CD4-positive, alpha-beta T cell treated with Interleukin-21 for 1 hour (primary cell): ENCODE measurements around the gene AKAP5.

ENCODE experiments used
- DNase-seq: peaks from one replicate; pipeline ENCODE4 v3.0.0-alpha.2; 2020

The AKAP5 gene

GRCh38 chr14:64461221-64461620 lies 4.1 kb upstream of the AKAP5 start:
- no peak for DNase-seq

DNA sequence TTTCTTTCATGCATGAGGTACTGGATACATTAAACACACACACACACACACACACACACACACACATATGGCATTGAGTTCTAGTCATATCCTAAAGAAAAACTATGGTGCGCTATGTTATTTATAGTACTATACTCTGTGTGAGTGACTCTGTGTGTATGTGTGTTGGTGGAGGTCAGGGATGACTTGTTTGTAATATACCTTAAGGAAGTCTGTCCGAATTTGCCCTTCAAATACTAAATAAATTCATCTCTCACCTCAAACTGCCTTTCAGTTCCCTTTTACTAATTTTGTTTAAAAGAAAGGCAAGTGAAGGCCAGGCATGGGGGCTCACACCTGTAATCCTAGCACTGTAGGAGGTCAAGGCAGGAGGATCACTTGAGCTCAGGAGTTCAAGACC lies 2.1 kb upstream of the AKAP5 start:
- no peak for DNase-seq

DNA sequence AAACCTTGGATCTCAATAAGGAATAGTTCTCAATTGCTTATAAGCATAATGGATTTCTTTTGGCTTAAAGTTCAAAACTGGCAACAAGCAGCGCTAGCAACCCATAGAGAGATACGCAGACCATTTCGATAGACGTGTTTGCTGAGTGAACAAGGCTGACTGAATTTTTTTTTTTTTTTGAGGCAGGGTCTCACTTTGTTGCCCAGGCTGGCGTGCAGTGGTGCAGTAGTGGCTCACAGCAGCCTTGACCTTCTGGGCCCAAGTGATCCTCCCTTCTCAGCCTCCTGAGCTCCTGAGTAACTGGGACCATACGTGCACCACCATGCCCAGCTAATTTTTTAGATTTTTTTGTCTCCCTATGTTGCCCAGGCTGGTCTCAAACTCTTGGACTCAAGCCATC lies 1.4 kb upstream of the AKAP5 start:
- DNase-seq, result no peak

GRCh38 chr14:64464651-64465050 lies 648 bp upstream of the AKAP5 start:
- no peak for DNase-seq

DNA sequence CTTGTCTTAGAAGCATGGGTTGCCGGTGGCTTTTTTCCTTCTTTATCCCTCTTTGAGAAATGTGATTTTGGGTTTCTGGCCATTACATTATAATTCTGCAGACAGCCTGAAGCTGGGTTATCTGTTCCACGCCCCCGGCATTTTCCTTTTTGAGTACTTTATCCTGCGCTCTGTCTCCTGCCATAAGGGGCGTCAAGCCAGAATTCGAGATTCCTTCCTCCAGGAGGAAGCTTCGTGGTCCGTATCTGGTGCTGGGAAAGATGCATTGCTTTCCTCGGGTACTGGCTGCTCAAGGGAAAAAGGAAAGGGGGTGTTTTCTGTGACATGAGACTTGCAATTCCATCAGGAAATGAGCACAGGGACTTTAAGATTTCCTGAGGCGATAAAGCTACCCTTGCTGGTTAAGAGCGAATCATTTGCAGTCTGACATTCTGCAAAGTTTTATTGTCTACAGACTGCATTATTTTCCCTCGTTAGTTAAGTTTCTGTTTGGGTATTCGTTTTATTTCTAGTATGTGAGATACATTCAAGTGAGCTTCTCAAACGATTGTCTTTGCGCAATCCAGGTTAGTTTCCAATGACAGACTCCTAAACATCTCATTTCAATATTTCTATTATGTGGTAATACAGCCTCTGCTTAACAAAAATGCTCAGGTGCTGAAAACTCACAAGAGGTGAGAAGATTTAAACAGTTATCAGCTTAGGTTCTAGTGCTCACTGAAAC lies 694 bp downstream of the AKAP5 start:
- no peak for DNase-seq

GRCh38 chr14:64467101-64467500 lies 1.8 kb downstream of the AKAP5 start:
- DNase-seq, result no peak

GRCh38 chr14:64467566-64467965 lies 2.3 kb downstream of the AKAP5 start:
- no peak for DNase-seq

- DNase-seq, result no peak
Observed at GRCh38 chr14:64468451-64468850, 3.2 kb downstream of the AKAP5 start.

DNA sequence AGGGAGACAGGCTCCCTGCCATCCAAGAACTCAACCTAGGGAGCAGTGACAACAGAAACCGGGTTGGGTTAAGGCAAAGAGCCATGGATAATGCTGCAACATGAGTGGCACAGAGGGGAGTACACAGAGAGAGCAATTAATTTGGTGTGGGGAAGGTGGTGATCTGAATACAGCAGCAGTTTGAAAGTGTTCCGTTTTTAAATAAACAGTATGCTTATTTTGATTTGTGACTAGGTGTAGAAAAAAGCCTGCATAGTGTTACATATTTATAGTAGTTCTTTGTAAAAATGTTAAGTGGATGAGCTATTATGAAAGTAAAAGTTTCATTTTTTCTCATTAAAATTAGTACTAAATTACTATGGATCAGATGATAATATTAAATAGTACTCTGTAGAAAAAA lies 8.7 kb downstream of the AKAP5 start:
- DNase-seq, result no peak

DNA sequence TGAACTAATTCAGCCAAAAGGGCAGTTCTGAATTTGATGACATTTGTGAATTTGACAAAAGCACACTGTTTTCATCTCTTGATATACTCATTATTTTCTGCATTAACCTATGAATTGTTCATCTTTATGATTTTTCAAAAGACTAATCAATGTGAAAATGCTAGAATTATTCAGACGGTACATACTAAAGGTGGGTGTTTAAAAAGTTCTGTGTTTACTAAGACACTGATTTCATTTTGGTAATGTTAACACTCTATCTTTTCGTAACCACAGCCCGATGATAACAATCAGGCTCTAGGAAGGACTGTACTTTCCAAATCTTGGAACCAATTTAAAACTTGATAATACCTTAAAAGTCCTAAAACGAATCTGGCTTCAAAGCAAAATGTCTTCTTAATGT lies 9.4 kb downstream of the AKAP5 start:
- no peak for DNase-seq

GRCh38 chr14:64475585-64476273 lies 10.4 kb downstream of the AKAP5 start:
- no peak for DNase-seq

DNA sequence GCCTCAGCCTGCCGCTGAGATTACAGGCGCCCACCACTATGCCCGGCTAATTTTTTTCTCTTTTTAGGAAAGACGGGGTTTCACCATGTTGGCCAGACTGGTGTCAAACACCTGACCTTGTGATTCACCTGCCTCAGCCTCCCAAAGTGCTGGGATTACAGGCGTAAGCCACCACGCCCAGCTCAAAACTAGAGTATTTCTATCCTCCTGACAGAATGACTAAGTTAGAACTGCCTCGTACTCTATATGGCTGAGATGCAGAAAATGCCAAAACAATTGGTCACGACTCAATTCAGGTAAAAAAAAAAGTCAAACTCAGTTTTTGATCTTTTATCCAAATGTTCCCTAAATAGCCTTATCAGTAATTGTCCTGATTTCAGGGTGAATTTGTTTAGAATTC lies 11.1 kb downstream of the AKAP5 start:
- DNase-seq, result no peak

GRCh38 chr14:64478634-64479250 lies 13.4 kb downstream of the AKAP5 start:
- peak; percentile 61 for DNase-seq

GRCh38 chr14:64488590-64489099 lies 23.3 kb downstream of the AKAP5 start:
- DNase-seq, result no peak

DNA sequence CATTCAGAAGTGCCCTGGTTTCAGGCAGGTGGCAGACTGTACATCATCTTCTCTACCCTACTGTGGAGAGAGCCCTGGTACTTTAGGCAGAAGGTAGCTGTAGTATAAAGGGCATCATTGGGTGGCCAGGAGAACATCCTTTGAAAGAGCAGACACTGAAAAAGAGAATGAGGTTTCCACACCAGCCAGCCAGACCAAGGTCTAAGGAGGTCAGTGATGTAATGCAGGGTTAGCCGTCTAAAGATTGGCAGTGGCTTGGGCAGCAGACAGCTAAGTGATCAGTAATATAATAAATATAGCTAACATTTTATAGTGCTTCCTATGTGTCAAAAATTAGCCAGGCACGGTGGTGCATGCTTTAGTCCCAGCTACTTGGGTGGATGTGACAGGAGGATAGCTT lies 26.3 kb downstream of the AKAP5 start:
- no peak for DNase-seq

DNA sequence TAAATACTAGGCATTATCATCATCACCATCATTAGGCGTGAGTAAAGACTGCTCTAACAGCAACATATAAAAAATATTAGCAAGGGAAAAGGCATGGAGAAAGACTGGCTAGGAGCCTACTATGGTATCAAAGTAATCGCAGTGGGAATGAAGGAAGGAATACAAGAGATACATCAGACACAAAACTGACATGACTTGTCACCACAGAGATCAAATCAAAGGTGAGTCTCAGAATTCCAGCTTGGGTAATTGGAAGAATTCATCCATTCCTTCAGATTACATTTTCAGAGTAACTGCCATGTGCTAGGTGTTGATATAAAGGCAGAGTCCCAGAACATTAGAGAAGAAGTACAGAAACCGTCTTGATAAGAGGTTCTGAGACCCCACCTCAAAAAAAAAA lies 28.2 kb downstream of the AKAP5 start:
- no peak for DNase-seq

- DNase-seq, result no peak
Observed at GRCh38 chr14:64495252-64495651, 30.0 kb downstream of the AKAP5 start.

DNA sequence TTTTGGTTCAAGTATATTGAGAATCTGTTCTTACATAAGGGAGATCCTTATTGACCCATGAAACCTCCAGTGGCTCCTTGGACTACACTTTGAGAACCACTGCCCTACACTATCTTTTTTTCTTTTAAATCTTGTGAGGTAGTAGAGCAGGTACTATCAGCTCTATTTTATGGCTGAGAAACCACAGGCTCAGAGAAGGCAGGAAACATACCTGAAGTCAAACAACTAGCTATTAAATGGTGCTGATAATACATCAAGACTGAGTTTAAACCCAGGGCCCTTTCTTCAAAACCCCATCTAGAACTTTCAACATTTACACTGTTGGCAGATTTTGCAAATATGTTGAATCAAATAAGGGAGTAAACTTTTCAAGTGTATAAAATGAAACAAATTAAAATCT lies 31.5 kb downstream of the AKAP5 start:
- DNase-seq, result peak; percentile 23

- no peak for DNase-seq
Observed at GRCh38 chr14:64500088-64500487, 34.8 kb downstream of the AKAP5 start.

DNA sequence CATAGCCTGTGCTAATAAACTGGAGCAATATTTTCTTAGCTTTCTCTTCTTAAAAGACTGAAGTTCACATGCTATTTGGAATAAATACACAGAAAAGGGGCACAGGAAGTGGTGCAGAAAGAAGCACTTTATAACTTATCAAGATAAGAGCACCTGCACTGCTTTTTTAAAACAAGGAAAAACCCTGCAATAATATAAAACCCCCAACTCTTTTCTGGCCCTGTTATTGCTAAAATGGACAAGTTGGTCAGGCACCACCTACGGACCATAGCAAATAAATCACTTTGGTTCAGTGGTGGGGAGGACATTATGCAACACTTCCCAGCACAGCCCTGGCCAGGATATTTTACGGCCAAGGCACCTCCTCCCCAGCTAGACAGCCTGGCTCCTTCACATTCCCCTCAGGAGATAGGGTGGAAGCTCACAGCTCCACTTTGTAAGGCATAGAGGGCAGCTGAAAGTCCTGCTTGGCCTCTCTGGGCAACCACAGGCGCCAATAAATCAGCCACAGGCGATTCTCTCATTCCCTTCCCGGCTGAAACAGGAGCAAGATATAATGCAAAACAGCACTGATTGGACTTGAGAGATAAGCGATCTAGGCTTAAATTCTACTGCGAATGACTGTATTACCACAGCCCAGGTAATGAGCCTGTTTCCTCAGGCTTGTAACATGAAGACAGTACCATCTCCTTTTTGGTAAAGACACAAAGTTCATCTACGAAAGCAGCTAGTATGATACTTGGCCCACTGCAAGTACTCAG lies 36.3 kb downstream of the AKAP5 start:
- peak; percentile 52 for DNase-seq

DNA sequence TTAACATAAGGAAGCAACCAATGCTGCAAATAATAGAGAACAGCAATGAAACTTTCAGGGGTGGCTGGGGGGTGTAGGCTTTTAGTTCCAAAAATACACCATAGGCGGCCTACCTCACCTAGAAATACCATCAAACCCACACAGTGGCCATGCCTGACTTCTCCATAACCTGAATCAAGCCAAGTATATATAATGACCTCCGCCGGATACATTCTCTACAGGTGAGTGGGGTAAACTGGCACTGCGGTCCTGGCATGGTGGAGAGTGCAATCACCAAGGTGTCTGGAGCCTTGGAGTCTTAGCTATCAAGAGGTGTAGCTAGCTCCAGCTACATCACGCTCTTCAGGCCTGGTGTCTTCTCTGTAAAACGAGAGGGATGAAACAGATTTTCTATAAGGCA lies 37.2 kb downstream of the AKAP5 start:
- DNase-seq, result peak; percentile 46

DNA sequence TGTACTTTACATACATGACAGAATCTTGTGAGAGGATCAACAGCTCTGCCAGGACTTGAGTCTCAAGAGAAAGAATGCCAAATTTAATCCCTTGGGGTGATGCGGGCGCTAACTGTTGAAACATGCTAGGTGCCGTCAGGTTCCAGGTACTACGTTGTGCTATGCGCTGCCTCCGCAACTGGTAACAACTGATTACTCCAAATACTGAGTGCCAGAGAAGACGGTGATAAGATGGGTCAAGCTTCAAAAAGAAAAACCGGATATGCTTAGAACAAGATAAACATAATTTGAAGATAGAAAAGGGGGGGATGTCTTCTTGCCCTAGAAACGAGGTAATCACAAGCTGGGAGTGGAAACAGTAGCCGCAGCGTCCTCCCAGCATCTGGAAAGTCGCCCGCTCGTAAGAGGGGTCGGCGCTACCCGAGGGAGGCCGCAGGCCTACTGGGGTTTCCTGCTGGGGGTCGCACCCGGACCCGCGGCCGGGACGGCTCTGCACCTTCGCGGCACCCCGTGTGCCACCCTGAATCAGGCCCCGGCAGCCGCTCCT lies 37.7 kb downstream of the AKAP5 start:
- DNase-seq, result peak; percentile 59
